ENCODE results near the gene SLC1A7.

GRCh38 chr1:53111693-53112092 is 30.7 kb downstream of the SLC1A7 start:
- TF ChIP-seq CTCF (IDR thresholded peaks at IDR 0.05) (no peak), POLR2A (IDR thresholded peaks at IDR 0.05; ENCODE audit: low read length) (no peak), RNF2 (IDR thresholded peaks at IDR 0.05; ENCODE audit: borderline replicate concordance, low read depth) (no peak), REST (IDR thresholded peaks at IDR 0.05) (no peak), SMC3 (IDR thresholded peaks at IDR 0.05) (no peak), ZNF302 (CRISPR knock-in tag; IDR thresholded peaks at IDR 0.05) (no peak), MYC (IDR thresholded peaks at IDR 0.05; ENCODE audit: borderline replicate concordance, low read length) (no peak), RAD21 (conservative IDR thresholded peaks at IDR 0.05 in 1 of 2, IDR thresholded peaks at IDR 0.05 in 1 of 2) (no peak), EP300 (IDR thresholded peaks at IDR 0.05) (no peak), MAFK (IDR thresholded peaks at IDR 0.05; ENCODE audit: partially characterized antibody) (no peak), TP53 (CRISPR knock-in tag; IDR thresholded peaks at IDR 0.05) (no peak), CHD4 (IDR thresholded peaks at IDR 0.05; ENCODE audit: borderline replicate concordance) (no peak), SREBF2 (IDR thresholded peaks at IDR 0.05) (no peak), ZFP36 (IDR thresholded peaks at IDR 0.05; ENCODE audit: borderline replicate concordance, partially characterized antibody) (no peak)

Data from A549 (cell line).